IPS DF 6.9 (cell line): ENCODE measurements around the gene GPR137.

ENCODE experiments used
- DNase-seq: peaks from one replicate; pipeline ENCODE4 v3.0.0-alpha.2; 2013; ENCODE audit warnings: low read depth, low spot score
- H3K27ac ChIP-seq: one replicate; pipeline ENCODE4 v1.5.1; 2013; ENCODE audit warnings: low read length, control low read depth
- H3K27me3 ChIP-seq: 2 replicates; pipeline ENCODE4 v1.6.1; 2013; ENCODE audit warnings: mild to moderate bottlenecking, low read length; ENCODE audit not compliant: control insufficient read depth, insufficient read depth
- H3K36me3 ChIP-seq: 2 replicates; pipeline ENCODE4 v1.6.1; 2013; ENCODE audit warnings: low read length; ENCODE audit not compliant: control insufficient read depth, insufficient read depth
- H3K4me1 ChIP-seq: 2 replicates; pipeline ENCODE4 v1.6.1; 2013; ENCODE audit warnings: low read length; ENCODE audit not compliant: control insufficient read depth, insufficient read depth
- H3K4me3 ChIP-seq: 2 replicates; pipeline ENCODE4 v1.5.1; 2013; ENCODE audit warnings: mild to moderate bottlenecking, low read length
- H3K9me3 ChIP-seq: 2 replicates; pipeline ENCODE4 v1.6.1; 2013; ENCODE audit warnings: low read length, inconsistent platforms; ENCODE audit not compliant: control insufficient read depth, insufficient read depth
- WGBS: extraction: QIAGEN DNeasy Blood & Tissue Kit; methylation state at CpG from one replicate; pipeline ENCODE4 v1.1.7; 2013; ENCODE audit warnings: mixed read lengths, missing lambda C conversion rate; ENCODE audit not compliant: insufficient read length, insufficient coverage; 5-methylcytosine and 5-hydroxymethylcytosine counted together

Gene GPR137

GRCh38 chr11:64337538-64338249 lies 52.0 kb downstream of the GPR137 start:
- peaks cover 6% of the 10 kb centered on the region for H3K4me1 ChIP-seq
- H3K36me3 ChIP-seq: no peaks in the 10 kb centered on the region
- WGBS: no CpG with 5 or more reads among the region's 8 CpGs
- no peaks in the 10 kb centered on the region for H3K9me3 ChIP-seq
- no peak overlapping the region for H3K4me3 ChIP-seq
- H3K27me3 ChIP-seq: no peaks in the 10 kb centered on the region
- DNase-seq: no peak
- H3K27ac ChIP-seq: no peak overlapping the region

DNA sequence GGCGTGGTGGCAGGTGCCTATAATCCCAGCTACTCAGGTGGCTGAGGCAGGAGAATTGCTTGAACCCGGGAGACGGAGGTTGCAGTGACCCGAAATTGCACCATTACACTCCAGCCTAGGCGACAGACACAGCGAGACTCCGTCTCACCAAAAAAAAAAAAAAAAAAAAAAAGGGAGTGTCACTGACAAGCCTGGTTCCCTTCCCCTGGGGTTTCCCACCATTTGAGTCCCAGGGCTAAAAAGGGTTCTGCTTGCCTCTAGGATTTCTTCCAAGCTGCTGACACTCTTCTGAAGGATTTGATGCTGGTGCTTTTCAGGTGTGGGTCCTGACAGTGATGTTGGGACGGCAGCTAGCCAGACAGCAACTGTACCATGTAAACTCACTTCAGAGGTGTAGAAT lies 53.1 kb downstream of the GPR137 start:
- H3K4me1 ChIP-seq: peaks cover 8% of the 10 kb centered on the region
- WGBS: no CpG with 5 or more reads among the region's 8 CpGs
- no peaks in the 10 kb centered on the region for H3K36me3 ChIP-seq
- no peaks in the 10 kb centered on the region for H3K27me3 ChIP-seq
- no peak overlapping the region for H3K4me3 ChIP-seq
- no peaks in the 10 kb centered on the region for H3K9me3 ChIP-seq
- DNase-seq: no peak
- no peak overlapping the region for H3K27ac ChIP-seq
